ENCODE measurements around the gene FGF14.

GRCh38 chr13:101838323-101838722, 563.5 kb downstream of the FGF14 start:
- TF ChIP-seq CTCF (IDR thresholded peaks at IDR 0.05; ENCODE audit: low read depth, low read length, poor library complexity, severe bottlenecking) = no peak
- no peak for TF ChIP-seq EZH2phosphoT487 (IDR thresholded peaks at IDR 0.05; ENCODE audit: borderline replicate concordance, low read length)

Data from DOHH2 (cell line).